Measurements from ENCODE around the gene TRIM10. TPM values are rescaled to one million over a fixed set of nuclear protein-coding genes. Genes with fewer than 3 reads are reported as not detected.

Gene TRIM10
- total and polyA plus RNA-seq, 10 of the 15 experiments (the other 5 are each of a cell fraction or from before 2014, with no cell fraction given), result 0.01 TPM; not detected in 9

DNA sequence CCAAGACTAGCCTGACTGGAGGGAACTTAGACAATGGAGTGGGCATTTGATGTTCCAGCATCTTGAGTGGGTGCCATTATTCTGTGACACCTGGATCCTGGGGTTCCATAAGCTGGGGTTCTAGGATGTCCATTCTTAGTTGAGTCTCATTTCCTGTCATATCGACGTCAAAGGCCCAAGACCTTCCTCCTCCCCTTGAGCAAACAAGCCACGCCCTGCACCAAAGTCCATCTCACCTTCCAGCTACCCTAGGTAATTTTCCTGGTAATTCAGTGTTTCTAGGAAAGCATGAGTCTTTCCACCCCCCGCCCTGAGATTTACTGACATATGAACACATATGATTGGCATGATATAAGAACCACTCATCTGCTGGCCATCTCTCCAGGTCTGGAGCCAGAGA is 25.3 kb downstream of the TRIM10 start, which contains the start of gene TRIM40:
TSS of gene TRIM40 (plus strand) at position 384 of the 400 bp plus-strand sequence. CDS start 897 bp downstream, outside the sequence.
- Histone ChIP-seq H3K27ac (ENCODE audit: control insufficient read depth, insufficient read depth) (no peak within 1 kb of the TSS), H3K9ac (ENCODE audit: control insufficient read depth, insufficient read depth, low read length) (no peak within 1 kb of the TSS), H3K4me1 (ENCODE audit: control insufficient read depth, insufficient read depth, low read length) (peaks cover 2% of the 10 kb centered on the region; the same call in 1 of the 2 replicates), H3K27me3 (replicated peaks in 1 of 2; ENCODE audit: control insufficient read depth in 2 of 2, insufficient read depth in 2 of 2, low read length in 1 of 2) (peaks cover 0 to 5% of the 10 kb centered on the region in 2 experiments; a peak in 2 of 4 replicates), H3K79me2 (ENCODE audit: control insufficient read depth, insufficient read depth, low read length) (no peaks in the 10 kb centered on the region), H4K20me1 (ENCODE audit: control insufficient read depth, insufficient read depth) (no peaks in the 10 kb centered on the region), H2AFZ (ENCODE audit: control insufficient read depth, low read depth, low read length) (no peak within 1 kb of the TSS), H3K4me3 (no peak within 1 kb of the TSS), H3K36me3 (ENCODE audit: control insufficient read depth in 2 of 2, insufficient read depth in 2 of 2, low read length in 1 of 2) (no peaks in the 10 kb centered on the region), H3K4me2 (ENCODE audit: control insufficient read depth, insufficient read depth) (no peak within 1 kb of the TSS), H3K9me3 (replicated peaks; ENCODE audit: control insufficient read depth, insufficient read depth, low read length) (no peaks in the 10 kb centered on the region)
- ATAC-seq (no peak), DNase-seq (ENCODE audit: low read depth, low spot score) (no peak), FAIRE-seq (no peak)
- in situ Hi-C loops (cut with MboI), result no loop called here
- POLR2A ChIA-PET, result no interaction called here
- CTCF ChIA-PET, result interaction anchor here (0.7 to 8.5 kb wide), 2 partner anchors 32 to 83 kb away, joined by 4 to 561 read pairs; no protein-coding TSS in a partner anchor
- BruUV-seq (replicated peaks), result no TSS peak
- SMC1A ChIA-PET (ENCODE audit: uncharacterized antibody, unreplicated experiment), result interaction anchor here (0.8 to 18.7 kb wide), 5 partner anchors 8 to 32 kb away, joined by 3 to 647 read pairs (median 4); partner anchors contain the start of gene TRIM31
- TF ChIP-seq CREM (IDR thresholded peaks at IDR 0.05; ENCODE audit: low read depth) (no peak), NKRF (conservative IDR thresholded peaks at IDR 0.05) (no peak), SREBF1 (IDR thresholded peaks at IDR 0.05; ENCODE audit: low read length) (no peak), PAX8 (IDR thresholded peaks at IDR 0.05) (no peak), SP1 (IDR thresholded peaks at IDR 0.05; ENCODE audit: low read depth, low read length) (no peak), POLR2AphosphoS5 (IDR thresholded peaks at IDR 0.05; ENCODE audit: low read length) (no peak), SMAD5 (IDR thresholded peaks at IDR 0.05; ENCODE audit: low read depth) (no peak), CHD2 (IDR thresholded peaks at IDR 0.05; ENCODE audit: borderline replicate concordance, low read depth, low read length) (no peak), MEF2A (IDR thresholded peaks at IDR 0.05; ENCODE audit: insufficient read depth, low read depth, low read length) (no peak), NFYA (IDR thresholded peaks at IDR 0.05; ENCODE audit: borderline replicate concordance, low read depth, low read length) (no peak), ZSCAN29 (IDR thresholded peaks at IDR 0.05) (no peak), SMARCA5 (IDR thresholded peaks at IDR 0.05) (no peak)
- TF ChIP-seq, protein P1, sequence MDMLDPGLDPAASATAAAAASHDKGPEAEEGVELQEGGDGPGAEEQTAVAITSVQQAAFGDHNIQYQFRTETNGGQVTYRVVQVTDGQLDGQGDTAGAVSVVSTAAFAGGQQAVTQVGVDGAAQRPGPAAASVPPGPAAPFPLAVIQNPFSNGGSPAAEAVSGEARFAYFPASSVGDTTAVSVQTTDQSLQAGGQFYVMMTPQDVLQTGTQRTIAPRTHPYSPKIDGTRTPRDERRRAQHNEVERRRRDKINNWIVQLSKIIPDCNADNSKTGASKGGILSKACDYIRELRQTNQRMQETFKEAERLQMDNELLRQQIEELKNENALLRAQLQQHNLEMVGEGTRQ (IDR thresholded peaks at IDR 0.05; ENCODE audit: borderline replicate concordance, low read depth, low read length), result no peak
- intact Hi-C loops (cut with micrococcal nuclease; ENCODE audit: unreplicated experiment), result no loop called here
- RAD21 ChIA-PET (ENCODE audit: unreplicated experiment), result interaction anchor here (8.5 kb wide), 1 partner anchor 30 kb away, joined by 333 read pairs; no protein-coding TSS in a partner anchor
- 19% methylated on average over 4 of the region's 4 CpGs for WGBS (ENCODE audit: insufficient coverage, insufficient replicate concordance, low lambda C conversion rate, missing lambda C conversion rate)
